Adrenal gland (tissue), 12 donors: ENCODE data around the gene PTGIR. TPM values are rescaled to one million over a fixed set of nuclear protein-coding genes. Genes with fewer than 3 reads are reported as not detected.

Experiments used
- DNase-seq, 7 donors: peaks; one replicate each; pipeline ENCODE4 v3.0.0-alpha.2; 2019 to 2020
- H3K27ac ChIP-seq, 5 donors: fragments of 200-600 bp; sonication (generic) in 4 of 5; 1 replicate in 3 of 5; 2 replicates in 2 of 5; pipeline versions ENCODE4 v1.5.1 to v1.8.0; 2016 to 2020; ENCODE audit warnings: mild to moderate bottlenecking in 1 of 5
- H3K27me3 ChIP-seq: fragments of 200-600 bp; 2 replicates; pipeline ENCODE4 v1.8.0; 2021
- H3K36me3 ChIP-seq, 2 donors: fragments of 200-600 bp; replicated peaks in 1 of 2; 1 replicate in 1 of 2; 2 replicates in 1 of 2; pipeline versions ENCODE4 v1.5.1 to v1.8.0; 2018 to 2022
- H3K4me1 ChIP-seq, 2 donors: fragments of 200-600 bp; replicated peaks in 1 of 2; 1 replicate in 1 of 2; 2 replicates in 1 of 2; pipeline versions ENCODE4 v1.5.1 to v1.8.0; 2018 to 2021
- H3K4me3 ChIP-seq, 4 donors: fragments of 200-600 bp; sonication (generic) in 3 of 4; one replicate each; pipeline ENCODE4 v1.5.1; 2016 to 2018
- H3K9me3 ChIP-seq, 3 donors: fragments of 200-600 bp; sonication (generic) in 1 of 3; replicated peaks in 1 of 3; 1 replicate in 2 of 3; 2 replicates in 1 of 3; pipeline versions ENCODE4 v1.5.1 to v1.8.0; 2016 to 2021
- CTCF ChIP-seq, 6 experiments: fragments of 450-650 bp in 4 of 6; fragments of 200-600 bp in 2 of 6; sonication (generic) in 1 of 6; IDR thresholded peaks; 1 replicate in 5 of 6; 2 replicates in 1 of 6; pipeline versions ENCODE4 v1.5.1 to v1.8.0; 2016 to 2021; ENCODE audit warnings: antibody characterized with exemption in 6 of 6, mild to moderate bottlenecking in 2 of 6, moderate library complexity in 1 of 6
- POLR2A ChIP-seq, 2 donors: fragments of 450-650 bp; IDR thresholded peaks; one replicate each; pipeline ENCODE4 v1.6.1; 2017; ENCODE audit warnings: antibody characterized with exemption in 2 of 2, mild to moderate bottlenecking in 2 of 2, moderate library complexity in 1 of 2
- WGBS, 4 donors: extraction: QIAGEN DNeasy Blood & Tissue Kit in 2 of 4; methylation state at CpG; one replicate each; pipeline versions ENCODE4 v1.1.5 to v1.1.7; 2013 to 2017; 5-methylcytosine and 5-hydroxymethylcytosine counted together
- intact Hi-C, 2 donors: fragments of 100-400 bp; cut with DNase I; formaldehyde crosslinking; loops; one replicate each; pipeline versions ENCODE4 v1.14.1 to v1.15.0; 2022 to 2023
- polyA plus RNA-seq, 3 donors: library from polyadenylated mRNA; stranded (reverse); fragments of 200-250 nt in 2 of 3; fragments of 350-450 nt in 1 of 3; fragmentation: Illumina TruSeq in 1 of 3; extraction: RNeasy Lipid Tissue Mini Kit (QIAGEN cat#74804) in 1 of 3; gene quantifications; one replicate each; pipeline ENCODE4 v1.2.3, GENCODE V29; 2013 to 2014
- total RNA-seq, 9 donors: library from RNA; depleted of rRNA in 4 of 9; stranded (reverse); fragments of >200 nt in 4 of 9; fragments of 120-200 nt in 1 of 9; fragmentation: NEBNext Ultra II Directional in 1 of 9; extraction: Animal tissue kit (Norgen Biotek cat#: 25700) in 1 of 9; gene quantifications; one replicate each; pipeline versions ENCODE4 v1.1.0 to v1.2.4, GENCODE V29; 2013 to 2023
- donor health status: healthy with polysubstance abuse.
- donor health status: Bipolar disorder and iron deficiency.
- donor health status: DM: yes; HTN: yes; CAD: no.
- donor health status: DM: no; HTN: no; CAD: no.
- donor health status: DM: no; HTN: no; CAD: no.
- donor health status: DM: yes; HTN: yes; CAD: no.

The PTGIR gene
- total and polyA plus RNA-seq, 12 donors, result 0.94 to 24.8 (median 9.8) TPM

GRCh38 chr19:46571495-46571894 is 53.4 kb downstream of the PTGIR start:
- no peaks in the 10 kb centered on the region for H3K36me3 ChIP-seq
- peak in 1 of 7 donors; percentile 39 for DNase-seq
- intact Hi-C loops, result no loop called here
- no peaks in the 10 kb centered on the region for H3K9me3 ChIP-seq
- no peak overlapping the region for H3K27ac ChIP-seq
- TF ChIP-seq CTCF (IDR thresholded peaks at IDR 0.05) (peak in 1 of 6 experiments; percentile 10), POLR2A (IDR thresholded peaks at IDR 0.05) (no peak)
- no peaks in the 10 kb centered on the region for H3K4me1 ChIP-seq
- 60 to 74% (median 62%) methylated on average over 5 of the region's 5 CpGs for WGBS, 4 donors
- H3K27me3 ChIP-seq, result no peaks in the 10 kb centered on the region
- H3K4me3 ChIP-seq, result no peak overlapping the region

Other genes starting within 250 kb of the PTGIR start
- gene CCDC8, start 211.5 kb downstream of the PTGIR start, total RNA-seq, result 10 to 100 TPM; 24.1 to 74.0 (median 35.2) TPM
- 10 to 100 TPM in 2 of 3 donors, 1 to 10 TPM in 1; 6.3 to 20.5 (median 18.8) TPM for gene CCDC8, start 211.5 kb downstream of the PTGIR start, polyA plus RNA-seq
- 1 to 10 TPM; 1.5 to 4.4 (median 2.0) TPM for gene PNMA8C, start 196.2 kb downstream of the PTGIR start, total RNA-seq
- 1 to 10 TPM in 2 of 3 donors, under 1 TPM in 1; 0.47 to 2.4 (median 1.4) TPM for gene PNMA8C, start 196.2 kb downstream of the PTGIR start, polyA plus RNA-seq
- 10 to 100 TPM; 29.7 to 64.6 (median 46.5) TPM for gene PNMA8A, start 153.5 kb downstream of the PTGIR start, total RNA-seq
- gene PNMA8A, start 153.5 kb downstream of the PTGIR start, polyA plus RNA-seq, result 10 to 100 TPM in 2 of 3 donors, 1 to 10 TPM in 1; 7.6 to 61.7 (median 14.2) TPM
- gene PNMA8B, start 129.2 kb downstream of the PTGIR start, total RNA-seq, result 10 to 100 TPM; 21.8 to 63.4 (median 30.5) TPM
- 10 to 100 TPM in 1 of 3 donors, 1 to 10 TPM in 2; 7.6 to 15.1 (median 7.9) TPM for gene PNMA8B, start 129.2 kb downstream of the PTGIR start, polyA plus RNA-seq
- 100 to 1,000 TPM; 177 to 334 (median 271) TPM for gene CALM3, start 23.8 kb downstream of the PTGIR start, total RNA-seq
- 100 to 1,000 TPM; 219 to 579 (median 372) TPM for gene CALM3, start 23.8 kb downstream of the PTGIR start, polyA plus RNA-seq
- 1 to 10 TPM in 1 of 9 donors, not detected in 8; 3.9 TPM for gene GNG8, start 11.1 kb upstream of the PTGIR start, total RNA-seq
- not detected for gene GNG8, start 11.1 kb upstream of the PTGIR start, polyA plus RNA-seq
- gene DACT3, start 36.1 kb upstream of the PTGIR start, total RNA-seq, result 1 to 10 TPM; 1.7 to 9.8 (median 4.0) TPM
- 1 to 10 TPM; 2.3 to 3.8 (median 2.6) TPM for gene DACT3, start 36.1 kb upstream of the PTGIR start, polyA plus RNA-seq
- gene PRKD2, start 92.0 kb upstream of the PTGIR start, total RNA-seq, result 10 to 100 TPM in 8 of 9 donors, 1 to 10 TPM in 1; 7.7 to 37.0 (median 23.7) TPM
- gene PRKD2, start 92.0 kb upstream of the PTGIR start, polyA plus RNA-seq, result 10 to 100 TPM in 2 of 3 donors, 1 to 10 TPM in 1; 6.8 to 77.1 (median 53.7) TPM
- 10 to 100 TPM in 8 of 9 donors, 1 to 10 TPM in 1; 9.6 to 31.2 (median 16.7) TPM for gene FKRP, start 121.0 kb upstream of the PTGIR start, total RNA-seq
- gene FKRP, start 121.0 kb upstream of the PTGIR start, polyA plus RNA-seq, result 10 to 100 TPM in 2 of 3 donors, 1 to 10 TPM in 1; 5.5 to 19.1 (median 13.6) TPM
- 10 to 100 TPM; 38.4 to 85.7 (median 66.2) TPM for gene STRN4, start 121.4 kb upstream of the PTGIR start, total RNA-seq
- 10 to 100 TPM; 22.3 to 92.8 (median 65.3) TPM for gene STRN4, start 121.4 kb upstream of the PTGIR start, polyA plus RNA-seq
- gene SLC1A5, start 163.5 kb upstream of the PTGIR start, total RNA-seq, result 10 to 100 TPM in 8 of 9 donors, 1 to 10 TPM in 1; 4.7 to 56.9 (median 33.0) TPM
- gene SLC1A5, start 163.5 kb upstream of the PTGIR start, polyA plus RNA-seq, result 10 to 100 TPM; 13.3 to 32.3 (median 14.7) TPM
- 100 to 1,000 TPM; 123 to 216 (median 189) TPM for gene AP2S1, start 225.8 kb upstream of the PTGIR start, total RNA-seq
- 100 to 1,000 TPM in 1 of 3 donors, 10 to 100 TPM in 2; 91.1 to 149 (median 99.3) TPM for gene AP2S1, start 225.8 kb upstream of the PTGIR start, polyA plus RNA-seq
- 10 to 100 TPM; 27.0 to 48.3 (median 40.3) TPM for gene ARHGAP35, start 235.9 kb upstream of the PTGIR start, total RNA-seq
- gene ARHGAP35, start 235.9 kb upstream of the PTGIR start, polyA plus RNA-seq, result 10 to 100 TPM in 2 of 3 donors, 1 to 10 TPM in 1; 7.0 to 24.1 (median 22.3) TPM